NCI-H2196 (cell line): ENCODE results near the gene RBM14.
"Not testable (repeated sequence)": the region's sequence is repeated elsewhere in the genome, so short reads cannot be mapped to it uniquely, and the experiment has no call there.

ENCODE experiments used
- DNase-seq: peaks from one replicate; lab custom pipeline; 2025; ENCODE audit not compliant: unreplicated experiment; lab: John Stamatoyannopoulos, UW

Gene RBM14

GRCh38 chr11:66595245-66595904 lies 21.1 kb upstream of the RBM14 start:
- DNase-seq: peak; percentile 37

GRCh38 chr11:66598993-66599392 lies 17.4 kb upstream of the RBM14 start:
- no peak for DNase-seq

DNA sequence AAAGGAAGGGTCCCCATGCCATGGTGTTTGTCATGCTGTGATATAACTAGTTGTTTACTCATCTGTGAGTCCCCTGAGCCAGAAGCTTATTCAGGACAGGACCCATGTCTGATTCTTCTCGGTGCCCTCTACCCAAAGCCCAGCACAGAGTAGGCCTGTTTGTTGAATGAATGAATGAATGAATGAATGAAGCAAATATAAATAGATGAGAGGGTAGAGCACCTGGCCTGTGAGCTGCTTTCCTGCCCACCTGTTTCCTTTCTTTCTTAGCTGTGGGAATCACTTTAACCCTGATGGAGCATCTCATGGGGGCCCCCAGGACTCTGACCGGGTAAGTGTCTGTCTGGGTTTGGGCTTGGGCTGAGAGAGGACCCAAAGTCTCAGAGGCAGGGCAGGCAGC lies 16.2 kb upstream of the RBM14 start:
- DNase-seq: no peak

DNA sequence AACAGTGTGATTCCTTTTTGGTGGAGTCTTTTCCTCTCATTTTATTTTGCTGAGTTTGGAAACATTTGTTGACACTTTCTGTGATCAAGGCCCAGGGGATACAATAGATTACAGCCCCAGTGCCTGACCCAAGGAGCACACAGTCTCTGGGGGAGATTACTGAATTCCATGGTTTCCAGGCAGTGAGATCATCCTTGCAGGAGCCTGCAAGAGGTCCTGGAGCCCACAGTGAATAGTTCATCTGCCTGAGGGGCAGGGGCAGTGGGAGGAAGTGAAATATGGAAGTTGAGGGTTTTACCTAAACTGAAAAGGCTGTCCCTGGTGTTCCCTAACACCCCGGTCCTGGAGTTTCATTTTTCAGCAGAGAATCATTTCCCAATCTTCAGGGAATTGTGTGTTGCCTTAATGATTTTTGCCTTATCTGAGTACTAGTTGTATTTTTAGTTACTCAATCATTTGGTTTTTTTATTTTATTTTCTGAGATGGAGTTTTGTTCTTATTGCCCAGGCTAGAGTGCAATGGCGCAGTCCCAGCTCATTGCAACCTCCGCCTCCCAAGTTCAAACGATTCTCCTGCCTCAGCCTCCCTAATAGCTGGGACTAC lies 15.7 kb upstream of the RBM14 start:
- DNase-seq: no peak

GRCh38 chr11:66603072-66603471 lies 13.4 kb upstream of the RBM14 start:
- no peak for DNase-seq

DNA sequence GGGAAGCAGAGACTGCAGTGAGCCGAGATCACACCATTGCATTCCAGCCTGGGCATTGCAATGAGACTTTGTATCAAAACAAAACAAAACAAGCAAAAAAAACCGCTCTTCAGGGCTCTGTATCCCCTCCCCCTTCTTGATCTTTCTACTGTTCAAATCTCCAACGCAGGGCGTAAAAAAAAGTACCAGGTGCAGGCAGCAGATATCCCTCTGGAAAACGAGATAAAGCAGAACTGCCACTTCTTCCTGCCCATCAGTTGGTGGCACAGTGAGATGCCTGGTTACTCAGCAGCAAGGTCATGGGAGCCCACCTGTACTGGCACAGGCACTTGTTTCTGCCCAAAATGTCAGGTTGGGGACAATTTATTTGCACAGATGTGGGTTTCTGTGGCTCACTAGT lies 12.3 kb upstream of the RBM14 start:
- DNase-seq: no peak

DNA sequence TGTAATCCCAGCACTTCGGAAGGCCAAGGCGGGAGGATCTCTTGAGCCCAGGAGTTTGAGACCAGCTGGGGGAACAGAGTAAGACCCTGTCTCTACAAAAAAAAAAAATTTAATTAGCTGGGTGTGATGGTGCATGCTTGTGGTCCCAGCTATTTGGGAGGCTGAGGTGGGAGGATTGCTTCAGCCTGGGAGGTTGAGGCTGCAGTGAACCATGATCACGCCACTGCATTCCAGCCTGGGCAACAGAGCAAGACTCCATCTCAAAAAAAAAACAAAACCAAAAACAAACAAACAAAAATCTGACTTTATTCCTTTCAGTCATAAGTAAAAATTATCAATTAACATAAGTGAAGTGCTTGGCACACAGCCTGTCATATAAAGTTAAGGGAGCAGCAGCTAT lies 9.8 kb upstream of the RBM14 start:
- not testable (repeated sequence) for DNase-seq

DNA sequence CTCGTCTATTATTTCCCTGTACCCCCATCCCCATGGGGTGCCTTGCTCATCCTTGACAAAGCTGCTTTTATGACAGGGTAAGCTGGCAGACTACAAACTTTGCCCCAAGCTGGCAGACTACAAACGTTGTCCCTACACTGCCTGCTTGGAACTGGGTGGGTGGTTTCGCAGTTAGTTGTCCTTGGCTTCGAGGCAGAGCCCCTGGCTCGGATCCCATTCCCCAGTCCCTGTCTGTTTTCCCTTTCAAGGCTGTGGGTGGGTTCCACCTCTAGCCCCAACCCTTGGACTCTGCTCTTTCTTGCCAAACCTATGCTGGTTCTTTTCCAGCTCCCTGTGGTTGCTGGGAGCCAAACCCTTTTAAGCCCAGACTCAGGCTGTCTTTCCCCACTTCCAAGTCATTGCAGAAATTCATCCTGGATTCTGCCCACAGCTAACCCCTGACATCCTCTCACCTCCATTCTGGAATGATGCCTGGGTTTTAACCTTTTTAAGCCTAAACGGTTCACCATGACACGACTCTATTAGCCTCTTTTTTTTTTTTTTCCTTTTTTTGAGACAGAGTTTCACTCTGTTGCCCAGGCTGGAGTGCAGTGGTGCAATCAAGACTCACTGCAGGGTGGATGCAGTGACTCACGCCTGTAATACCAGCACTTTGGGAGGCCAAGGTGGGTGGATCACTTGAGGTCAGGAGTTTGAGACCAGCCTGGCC lies 9.2 kb upstream of the RBM14 start:
- DNase-seq: peak; percentile 27

GRCh38 chr11:66609721-66610617 lies 6.5 kb upstream of the RBM14 start:
- no peak for DNase-seq

DNA sequence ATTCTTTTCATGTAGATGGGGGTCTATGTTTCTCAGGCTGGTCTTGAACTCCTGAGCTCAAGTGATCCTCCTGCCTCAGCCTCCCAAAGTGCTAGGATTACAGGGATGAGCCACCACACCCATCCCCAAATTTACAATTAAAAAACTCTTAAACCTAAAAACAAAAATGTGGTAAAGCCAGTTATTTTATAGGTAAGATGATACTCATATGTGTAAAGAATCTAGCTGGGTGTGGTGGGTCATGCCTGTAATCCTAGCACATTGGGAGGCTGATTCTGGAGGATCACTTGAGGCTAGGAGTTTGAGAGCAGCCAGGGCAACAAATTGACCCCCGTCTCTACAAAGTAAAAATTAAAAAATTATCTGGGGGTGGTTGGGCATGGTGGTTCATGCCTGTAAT lies 4.0 kb upstream of the RBM14 start:
- no peak for DNase-seq

GRCh38 chr11:66614073-66614472 lies 2.4 kb upstream of the RBM14 start:
- DNase-seq: peak; percentile 19

- no peak for DNase-seq
Measured at GRCh38 chr11:66617155-66617834, 865 bp downstream of the RBM14 start.

- DNase-seq: peak; percentile 36
Measured at GRCh38 chr11:66619080-66619554, 2.7 kb downstream of the RBM14 start.

DNA sequence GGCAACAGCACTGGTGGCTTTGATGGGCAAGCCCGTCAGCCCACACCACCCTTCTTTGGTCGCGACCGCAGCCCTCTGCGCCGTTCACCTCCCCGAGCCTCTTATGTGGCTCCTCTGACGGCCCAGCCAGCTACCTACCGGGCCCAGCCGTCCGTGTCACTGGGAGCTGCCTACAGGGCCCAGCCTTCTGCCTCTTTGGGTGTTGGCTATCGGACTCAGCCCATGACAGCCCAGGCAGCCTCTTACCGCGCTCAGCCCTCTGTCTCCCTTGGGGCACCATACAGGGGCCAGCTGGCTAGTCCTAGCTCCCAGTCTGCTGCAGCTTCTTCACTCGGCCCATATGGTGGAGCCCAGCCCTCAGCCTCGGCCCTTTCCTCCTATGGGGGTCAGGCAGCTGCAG lies 8.0 kb downstream of the RBM14 start:
- no peak for DNase-seq

- DNase-seq: no peak
Measured at GRCh38 chr11:66625041-66625751, 8.8 kb downstream of the RBM14 start.

DNA sequence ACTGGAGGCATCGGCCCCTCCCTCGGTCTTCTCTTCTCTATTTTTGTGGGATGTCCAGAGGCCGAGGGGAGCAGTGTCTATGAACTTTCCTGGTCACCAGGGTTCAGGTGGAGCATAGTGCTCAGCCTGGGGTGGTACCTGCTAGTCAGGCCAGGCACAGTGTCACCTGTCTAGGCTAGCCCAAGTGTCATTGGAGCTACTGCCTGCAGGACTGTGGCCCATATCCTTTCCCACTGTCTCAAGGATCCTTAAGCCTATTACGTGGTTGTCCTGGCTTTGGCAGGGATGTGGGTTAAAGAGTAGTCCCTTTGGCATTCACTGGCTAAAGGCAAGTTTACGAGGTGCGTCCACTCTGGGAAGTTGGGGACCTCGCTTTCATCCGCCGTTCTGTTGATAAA lies 9.3 kb downstream of the RBM14 start:
- DNase-seq: no peak

DNA sequence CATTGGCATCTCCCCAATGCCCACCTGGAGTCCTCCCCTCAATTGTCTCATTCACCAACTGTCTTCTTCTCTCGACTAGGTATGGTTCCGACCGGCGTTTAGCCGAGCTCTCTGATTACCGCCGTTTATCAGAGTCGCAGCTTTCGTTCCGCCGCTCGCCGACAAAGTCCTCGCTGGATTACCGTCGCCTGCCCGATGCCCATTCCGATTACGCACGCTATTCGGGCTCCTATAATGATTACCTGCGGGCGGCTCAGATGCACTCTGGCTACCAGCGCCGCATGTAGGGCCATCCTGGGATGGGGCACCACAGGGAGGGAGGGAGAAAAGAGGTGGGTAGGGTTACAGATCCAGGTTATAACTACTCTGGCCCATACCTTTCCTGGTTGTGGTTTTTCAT lies 10.0 kb downstream of the RBM14 start:
- DNase-seq: no peak

- no peak for DNase-seq
Measured at GRCh38 chr11:66626926-66627325, 10.5 kb downstream of the RBM14 start.

DNA sequence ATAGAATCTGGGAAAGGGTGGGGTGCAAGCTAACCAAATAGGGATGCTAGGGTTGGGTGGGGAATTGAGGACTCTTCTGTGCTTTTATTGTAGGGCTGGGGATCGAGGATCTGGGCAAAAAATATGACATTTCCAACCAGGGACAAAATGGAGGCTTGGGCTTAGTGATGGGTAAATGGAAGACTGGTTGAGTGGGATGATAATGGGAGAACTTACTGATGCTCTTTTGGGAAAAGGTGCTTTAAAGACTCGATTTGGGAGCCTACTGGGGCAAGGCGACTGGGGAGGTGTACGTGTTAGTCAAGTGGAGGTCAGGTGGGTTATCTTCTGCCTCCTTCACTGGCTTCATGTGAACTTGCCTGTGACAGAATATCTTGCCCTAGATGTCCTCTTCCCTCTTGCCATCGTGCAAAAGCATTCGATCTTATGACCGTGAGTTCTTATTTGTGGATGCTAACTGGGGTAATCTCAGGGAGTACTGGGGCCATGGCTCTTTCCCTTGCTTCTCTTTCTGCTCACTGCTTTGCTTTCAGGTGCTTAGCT lies 11.7 kb downstream of the RBM14 start:
- no peak for DNase-seq

DNA sequence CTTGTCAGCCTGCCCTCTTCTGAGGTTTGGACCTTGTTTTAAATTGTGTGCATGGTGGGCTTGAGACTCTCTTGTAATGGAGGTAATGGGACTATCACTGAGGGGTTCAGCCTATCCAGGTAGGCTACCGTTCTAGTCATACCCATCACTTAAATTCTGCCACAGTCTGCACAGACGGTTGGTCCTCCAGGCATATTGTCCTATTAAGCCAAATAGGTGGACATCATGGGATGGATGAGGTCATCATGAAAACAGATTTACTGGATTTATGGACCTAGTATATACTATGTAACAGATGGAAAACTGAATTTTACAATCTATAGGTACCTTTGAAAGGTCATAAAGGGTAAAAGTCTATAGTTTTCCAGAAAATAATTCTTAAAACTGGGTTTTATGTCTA lies 12.9 kb downstream of the RBM14 start:
- no peak for DNase-seq
